HG03378 (cell line): ENCODE results near the gene OR4S1.
A peak's percentile ranks its signal among the peaks of the same experiment; 100 is the strongest.
"Not testable (repeated sequence)": the region's sequence is repeated elsewhere in the genome, so short reads cannot be mapped to it uniquely, and the experiment has no call there.

Experiments
- ATAC-seq: cut with Tn5 transposase; IDR thresholded peaks from one replicate; pipeline ENCODE4 v1.9.1; 2021; ENCODE audit warnings: mild to moderate bottlenecking, moderate library complexity; ENCODE audit not compliant: unreplicated experiment

The OR4S1 gene, protein sequence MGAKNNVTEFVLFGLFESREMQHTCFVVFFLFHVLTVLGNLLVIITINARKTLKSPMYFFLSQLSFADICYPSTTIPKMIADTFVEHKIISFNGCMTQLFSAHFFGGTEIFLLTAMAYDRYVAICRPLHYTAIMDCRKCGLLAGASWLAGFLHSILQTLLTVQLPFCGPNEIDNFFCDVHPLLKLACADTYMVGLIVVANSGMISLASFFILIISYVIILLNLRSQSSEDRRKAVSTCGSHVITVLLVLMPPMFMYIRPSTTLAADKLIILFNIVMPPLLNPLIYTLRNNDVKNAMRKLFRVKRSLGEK

DNA sequence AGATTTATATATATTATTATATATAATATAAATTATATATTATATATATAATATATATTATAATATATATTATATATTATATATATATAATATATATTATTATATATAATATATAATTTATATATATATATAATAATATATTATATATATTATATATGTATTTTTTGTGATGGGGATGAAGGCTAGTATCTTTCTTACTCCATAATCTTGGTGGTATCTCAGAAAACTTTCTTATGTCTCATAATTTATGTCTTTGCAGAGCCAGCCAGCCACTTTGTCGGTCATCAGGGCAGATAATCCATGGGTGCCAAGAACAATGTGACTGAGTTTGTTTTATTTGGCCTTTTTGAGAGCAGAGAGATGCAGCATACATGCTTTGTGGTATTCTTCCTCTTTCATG is at the start of gene OR4S1:
OR4S1 (plus strand) TSS at position 301 of the 400 bp plus-strand sequence; CDS start at position 301, 0 bp downstream.
- no peak for ATAC-seq

DNA sequence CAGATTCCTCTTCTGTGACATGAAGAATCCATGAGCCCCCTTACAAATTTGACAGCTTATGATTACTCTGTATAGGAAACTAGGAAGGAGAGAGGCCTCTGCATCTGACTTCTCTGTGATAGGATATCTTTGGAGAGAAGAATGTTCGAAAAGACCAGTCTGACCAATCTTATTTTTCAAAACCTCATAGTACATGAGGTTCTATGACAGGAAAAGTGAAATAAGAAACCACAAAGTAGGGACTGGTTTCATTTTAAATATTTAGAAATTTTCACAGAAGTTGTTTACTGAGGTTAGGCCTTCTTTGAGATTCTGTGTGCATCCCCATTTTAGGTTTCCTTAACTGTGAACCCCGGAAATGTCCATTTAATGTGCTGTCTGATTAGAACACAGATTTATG is 44.4 kb upstream of the OR4S1 start:
- ATAC-seq: no peak

DNA sequence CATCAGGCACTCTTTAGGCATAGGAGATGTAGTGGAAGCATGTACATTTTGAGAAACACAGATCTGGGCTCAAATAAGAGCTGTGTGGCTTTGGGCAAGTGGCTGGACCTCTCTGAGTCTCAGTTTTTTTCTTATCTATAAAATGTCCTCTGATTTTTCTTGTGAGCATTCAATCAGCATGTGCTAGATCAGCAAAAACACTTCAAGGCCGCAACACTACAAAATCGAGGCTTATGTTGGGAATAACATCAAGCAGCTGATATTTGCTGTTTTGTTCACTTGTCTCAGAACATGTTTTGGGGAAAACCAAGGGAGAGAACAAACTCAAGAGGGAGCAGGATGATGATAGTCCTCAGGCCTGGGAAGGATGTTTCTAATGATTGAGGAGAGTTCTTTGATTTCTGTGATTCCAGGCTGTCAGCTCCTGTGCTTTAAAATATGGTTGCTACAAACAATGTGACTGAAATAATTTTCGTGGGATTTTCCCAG is 42.6 kb upstream of the OR4S1 start, which contains the start of gene OR4X1:
OR4X1 (plus strand) TSS at position 439 of the 489 bp plus-strand sequence; CDS start at position 439, 0 bp downstream.
- no peak for ATAC-seq

DNA sequence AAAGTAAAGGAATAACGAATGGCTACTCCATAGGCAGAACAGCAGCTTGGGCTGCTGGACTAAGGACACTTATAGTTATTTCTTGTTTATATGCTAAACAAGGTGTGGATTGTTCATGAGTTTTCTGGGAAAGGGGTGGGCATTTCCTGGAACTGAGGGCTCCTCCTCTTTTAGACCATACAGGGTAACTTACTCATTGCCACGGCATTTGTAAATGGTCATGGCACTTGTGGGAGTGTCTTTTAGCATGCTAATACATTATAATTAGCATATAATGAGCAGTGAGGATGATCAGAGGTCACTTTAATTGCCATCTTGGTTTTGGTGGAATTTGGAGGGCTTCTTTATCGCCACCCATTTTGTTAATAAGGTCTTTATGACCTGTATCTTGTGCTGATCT is 35.4 kb upstream of the OR4S1 start:
- no peak for ATAC-seq

DNA sequence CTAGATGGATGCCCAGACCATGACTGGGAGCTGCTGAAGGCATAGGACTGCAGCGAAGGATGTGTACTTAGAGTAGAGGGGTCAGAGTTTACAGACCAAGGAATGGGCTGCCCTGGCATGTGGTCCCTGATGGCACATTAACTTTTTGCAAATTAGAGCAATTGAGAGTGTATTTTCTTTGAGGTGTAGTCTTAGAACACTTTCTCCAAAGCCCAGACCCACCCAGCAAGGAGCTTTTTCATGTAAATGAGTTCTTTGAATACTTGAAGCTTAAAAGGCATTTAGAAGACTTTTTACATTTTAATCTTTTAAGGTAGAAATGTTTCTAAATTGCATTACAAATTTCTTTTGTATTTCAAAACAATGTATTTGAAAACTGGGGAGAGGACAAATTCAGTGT is 33.4 kb upstream of the OR4S1 start:
- ATAC-seq: no peak

DNA sequence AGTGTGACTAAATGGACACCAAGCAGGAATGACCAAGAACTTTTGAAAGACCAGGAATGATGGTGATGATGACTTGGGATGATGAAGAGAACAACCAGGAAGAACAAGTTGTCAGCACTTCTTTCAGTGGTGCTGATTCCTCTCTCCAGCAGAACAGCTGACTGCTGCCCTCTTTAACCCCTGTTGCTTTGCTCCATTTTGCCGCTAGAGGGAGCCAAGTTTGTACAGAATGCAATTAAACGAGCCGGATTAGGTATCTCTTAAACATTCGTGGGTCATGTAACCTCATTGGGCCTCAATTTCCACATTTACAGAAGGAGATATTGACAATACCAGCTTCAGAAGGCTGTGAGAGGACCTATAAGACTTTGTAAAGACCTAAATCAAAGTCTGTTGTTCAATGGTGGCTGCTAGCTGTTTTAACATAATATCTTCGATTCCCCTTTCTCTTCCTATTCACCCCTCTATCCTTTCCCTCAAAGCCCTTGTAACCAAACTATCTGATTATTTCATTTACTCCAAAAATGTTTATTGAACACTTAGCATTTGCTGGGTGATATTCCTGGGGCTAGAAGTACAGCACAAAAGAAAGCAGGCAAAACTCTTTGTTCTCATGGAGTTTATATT is 1.9 kb downstream of the OR4S1 start:
- ATAC-seq: peak; percentile 91

DNA sequence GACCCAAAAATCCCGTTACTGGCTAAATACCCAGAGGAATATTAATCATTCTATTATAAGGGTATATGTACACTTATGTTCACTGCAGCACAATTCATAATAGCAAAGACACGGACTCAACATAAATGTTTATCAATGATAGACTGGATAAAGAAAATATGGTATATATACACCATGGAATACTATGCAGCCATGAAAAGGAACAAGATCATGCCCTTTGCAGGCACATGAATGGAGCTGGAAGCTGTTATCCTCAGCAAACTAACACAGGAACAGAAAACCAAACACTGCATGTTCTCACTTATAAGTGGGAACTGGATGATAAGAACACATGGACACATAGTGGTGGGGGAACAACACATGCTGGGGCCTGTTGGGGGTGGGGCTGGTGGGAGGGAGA is 7.6 kb downstream of the OR4S1 start:
- ATAC-seq: not testable (repeated sequence)

DNA sequence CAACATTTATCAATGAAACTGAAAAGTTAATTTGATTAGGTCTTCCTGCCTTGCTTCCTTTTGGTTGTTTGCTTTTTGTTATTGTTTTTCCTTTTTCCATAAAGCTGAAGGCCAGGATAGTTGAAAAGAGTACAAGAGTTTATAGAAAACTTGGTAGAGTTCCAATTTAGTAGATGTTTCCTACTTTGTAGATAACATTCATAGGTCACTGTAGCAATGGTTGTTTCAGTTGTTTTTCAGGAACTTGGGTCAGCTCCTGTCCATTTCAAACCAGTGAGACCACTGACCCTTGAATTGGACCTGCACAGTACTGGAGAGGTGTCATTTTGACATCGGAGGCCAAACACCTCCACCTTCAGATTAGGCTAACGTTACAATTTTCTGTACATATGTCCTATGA is 13.8 kb downstream of the OR4S1 start:
- ATAC-seq: not testable (repeated sequence)

DNA sequence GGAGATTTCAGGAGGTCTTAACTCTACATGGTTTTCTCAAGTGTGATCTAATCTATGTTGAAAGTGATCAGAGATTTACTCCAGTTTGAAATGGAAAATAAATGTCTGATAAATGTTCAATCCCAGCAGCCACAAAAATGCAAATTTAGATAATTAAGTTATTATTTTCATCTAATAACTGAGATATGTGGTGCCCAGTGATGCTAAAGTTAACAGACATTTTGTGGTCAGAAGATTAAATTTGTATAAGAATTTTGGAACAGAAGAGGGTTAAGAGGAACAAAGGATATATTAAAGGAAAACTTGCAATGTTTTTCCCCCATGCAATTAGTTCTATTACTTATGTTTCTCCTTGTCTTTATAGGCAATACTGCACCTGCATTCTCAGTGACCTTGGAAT is 18.6 kb downstream of the OR4S1 start, which contains the start of gene OR4C3:
OR4C3 (plus strand) TSS at position 301 of the 400 bp plus-strand sequence. CDS start 102 bp downstream, outside the sequence.
- not testable (repeated sequence) for ATAC-seq

DNA sequence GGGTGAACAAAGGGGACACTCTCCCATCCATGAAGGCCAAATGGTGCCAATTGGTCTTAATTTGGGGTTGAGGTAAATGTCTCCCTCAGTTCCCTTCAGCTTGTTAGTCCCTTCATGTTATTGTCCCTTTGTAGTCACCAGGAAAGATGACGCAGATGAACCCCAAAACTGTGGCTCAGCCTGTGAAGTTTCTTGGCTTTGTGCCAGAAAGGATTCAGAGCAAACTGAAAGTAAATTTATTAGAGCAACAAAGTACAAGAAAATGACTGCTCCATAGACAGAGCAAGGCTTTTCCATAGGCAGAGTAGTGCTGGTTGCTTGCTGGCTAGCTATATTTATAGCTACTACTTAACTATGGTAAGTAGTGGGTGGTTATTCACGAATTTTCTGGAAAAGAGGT is 35.4 kb downstream of the OR4S1 start:
- no peak for ATAC-seq

DNA sequence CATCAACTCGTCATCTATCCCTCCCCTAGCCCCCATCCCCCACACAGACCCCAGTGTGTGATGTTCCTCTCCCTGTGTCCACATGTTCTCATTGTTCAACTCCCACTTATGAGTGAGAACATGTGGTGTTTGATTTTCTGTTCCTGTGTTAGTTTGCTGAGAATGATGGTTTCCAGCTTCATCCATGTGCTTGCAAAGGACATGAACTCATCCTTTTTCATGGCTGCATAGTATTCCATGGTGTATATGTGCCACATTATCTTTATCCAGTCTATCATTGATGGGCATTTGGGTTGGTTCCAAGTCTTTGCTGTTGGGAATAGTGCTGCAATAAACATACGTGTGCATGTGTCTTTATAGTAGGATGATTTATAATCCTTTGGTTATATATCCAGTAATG is 36.5 kb downstream of the OR4S1 start:
- ATAC-seq: not testable (repeated sequence)

DNA sequence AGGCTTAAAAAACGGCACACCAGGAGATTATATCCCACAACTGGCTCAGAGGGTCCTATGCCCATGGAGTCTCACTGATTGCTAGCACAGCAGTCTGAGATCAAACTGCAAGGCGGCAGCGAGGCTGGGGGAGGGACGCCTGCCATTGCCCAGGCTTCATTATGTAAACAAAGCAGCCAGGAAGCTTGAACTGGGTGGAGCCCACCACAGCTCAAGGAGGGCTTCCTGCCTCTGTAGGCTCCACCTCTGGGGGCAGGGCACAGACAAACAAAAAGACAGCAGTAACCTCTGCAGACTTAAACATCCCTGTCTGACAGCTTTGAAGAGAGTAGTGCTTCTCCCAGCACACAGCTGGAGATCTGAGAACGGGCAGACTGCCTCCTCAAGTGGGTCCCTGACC is 40.3 kb downstream of the OR4S1 start:
- not testable (repeated sequence) for ATAC-seq

DNA sequence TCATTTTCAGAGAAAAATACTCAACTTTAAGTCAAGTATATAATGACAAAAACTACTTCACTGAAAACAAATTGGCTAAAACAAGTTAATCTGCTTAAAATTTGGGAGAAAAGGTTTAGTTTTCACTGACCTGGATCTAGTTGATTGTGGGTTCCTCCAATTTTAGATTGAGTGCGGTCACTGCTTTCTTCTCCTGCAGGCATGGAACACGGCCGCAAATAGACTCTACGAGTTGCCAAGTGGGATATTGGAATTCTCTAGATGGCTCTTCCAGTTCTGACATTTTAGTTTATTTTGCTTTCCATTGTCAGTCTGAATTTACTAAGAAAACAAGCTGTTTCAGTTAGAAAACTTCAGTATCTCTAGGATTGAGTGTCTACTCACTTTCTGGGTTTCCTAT is 48.0 kb downstream of the OR4S1 start:
- ATAC-seq: no peak

DNA sequence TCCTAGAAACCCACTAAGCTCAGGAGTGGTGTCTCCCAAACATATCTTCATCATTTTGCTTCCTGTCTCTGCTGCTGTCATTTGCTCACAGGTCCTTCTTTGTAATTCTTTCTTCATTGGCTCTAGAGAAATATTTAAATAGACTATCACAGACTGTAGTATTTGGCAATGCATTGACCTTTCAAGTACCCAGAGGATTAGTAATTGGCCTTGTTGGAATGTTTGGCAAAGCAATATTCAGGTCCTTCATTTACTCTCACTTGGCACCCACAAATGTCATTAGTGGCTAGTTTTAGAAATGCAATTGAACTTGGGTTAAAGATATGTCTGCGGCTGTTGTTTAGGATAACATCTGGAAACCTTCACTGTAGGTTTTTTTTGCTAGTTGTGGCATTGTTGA is 48.7 kb downstream of the OR4S1 start:
- ATAC-seq: no peak
